WI38 (cell line): ENCODE data around the gene TPSD1.

Experiments
- H3K4me3 ChIP-seq: 2 replicates; pipeline ENCODE4 v1.5.1; 2011; ENCODE audit warnings: low read depth, mild to moderate bottlenecking, control low read depth, low read length
- TF ChIP-seq, protein P1 (sequence below): IDR thresholded peaks from 2 replicates; pipeline ENCODE4 v1.5.1; 2012; ENCODE audit warnings: low read depth, mild to moderate bottlenecking, control low read depth, low read length

The TPSD1 gene

DNA sequence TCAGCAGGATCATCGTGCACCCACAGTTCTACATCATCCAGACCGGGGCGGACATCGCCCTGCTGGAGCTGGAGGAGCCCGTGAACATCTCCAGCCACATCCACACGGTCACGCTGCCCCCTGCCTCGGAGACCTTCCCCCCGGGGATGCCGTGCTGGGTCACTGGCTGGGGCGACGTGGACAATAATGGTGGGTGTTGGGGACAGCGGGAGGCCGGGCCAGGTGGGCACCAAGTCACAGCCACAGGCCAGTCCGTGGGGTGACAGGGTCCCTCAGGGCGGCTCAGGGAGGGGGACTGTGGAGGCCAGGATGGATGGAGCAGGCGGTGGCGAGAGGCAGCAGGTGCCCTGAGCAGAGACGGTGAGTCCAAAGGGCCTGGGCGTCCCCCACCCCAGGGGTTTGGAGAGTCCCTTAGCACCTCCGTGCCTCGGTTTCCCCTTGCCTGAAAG is 1.0 kb downstream of the TPSD1 start:
- TF ChIP-seq, protein P1, sequence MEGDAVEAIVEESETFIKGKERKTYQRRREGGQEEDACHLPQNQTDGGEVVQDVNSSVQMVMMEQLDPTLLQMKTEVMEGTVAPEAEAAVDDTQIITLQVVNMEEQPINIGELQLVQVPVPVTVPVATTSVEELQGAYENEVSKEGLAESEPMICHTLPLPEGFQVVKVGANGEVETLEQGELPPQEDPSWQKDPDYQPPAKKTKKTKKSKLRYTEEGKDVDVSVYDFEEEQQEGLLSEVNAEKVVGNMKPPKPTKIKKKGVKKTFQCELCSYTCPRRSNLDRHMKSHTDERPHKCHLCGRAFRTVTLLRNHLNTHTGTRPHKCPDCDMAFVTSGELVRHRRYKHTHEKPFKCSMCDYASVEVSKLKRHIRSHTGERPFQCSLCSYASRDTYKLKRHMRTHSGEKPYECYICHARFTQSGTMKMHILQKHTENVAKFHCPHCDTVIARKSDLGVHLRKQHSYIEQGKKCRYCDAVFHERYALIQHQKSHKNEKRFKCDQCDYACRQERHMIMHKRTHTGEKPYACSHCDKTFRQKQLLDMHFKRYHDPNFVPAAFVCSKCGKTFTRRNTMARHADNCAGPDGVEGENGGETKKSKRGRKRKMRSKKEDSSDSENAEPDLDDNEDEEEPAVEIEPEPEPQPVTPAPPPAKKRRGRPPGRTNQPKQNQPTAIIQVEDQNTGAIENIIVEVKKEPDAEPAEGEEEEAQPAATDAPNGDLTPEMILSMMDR, result no peak
- H3K4me3 ChIP-seq, result no peak overlapping the region

DNA sequence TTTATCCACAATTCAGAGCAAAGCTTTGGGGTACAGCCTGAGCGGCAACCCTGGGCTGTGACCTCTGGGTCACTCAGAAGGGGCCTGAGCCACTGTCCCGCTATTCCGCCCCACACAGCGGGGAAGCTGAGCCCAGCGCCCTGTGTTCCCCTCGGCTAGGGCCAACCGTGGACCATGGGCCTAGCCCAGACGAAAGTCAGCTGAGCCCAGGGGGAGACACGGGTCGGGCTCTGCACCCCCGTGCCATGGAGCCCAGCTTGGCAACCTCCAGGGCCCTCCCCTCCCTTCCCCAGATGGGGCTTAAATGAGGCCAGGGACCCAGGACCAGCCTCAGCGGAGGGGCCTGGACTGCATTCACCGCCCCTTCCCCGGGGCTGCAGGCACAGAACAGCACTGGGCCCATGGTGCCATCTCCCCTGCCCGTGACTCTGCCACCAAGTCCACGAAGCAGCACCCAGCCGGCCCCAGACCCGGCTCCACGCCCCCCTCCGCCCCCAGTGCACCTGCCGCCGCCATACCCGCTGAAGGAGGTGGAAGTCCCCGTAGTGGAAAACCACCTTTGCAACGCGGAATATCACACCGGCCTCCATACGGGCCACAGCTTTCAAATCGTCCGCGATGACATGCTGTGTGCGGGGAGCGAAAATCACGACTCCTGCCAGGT is 1.8 kb downstream of the TPSD1 start:
- no peak overlapping the region for H3K4me3 ChIP-seq
- TF ChIP-seq, protein P1, result no peak

- TF ChIP-seq, protein P1, result no peak
- H3K4me3 ChIP-seq, result no peak overlapping the region
Measured at GRCh38 chr16:1258225-1258600, 2.3 kb downstream of the TPSD1 start.

DNA sequence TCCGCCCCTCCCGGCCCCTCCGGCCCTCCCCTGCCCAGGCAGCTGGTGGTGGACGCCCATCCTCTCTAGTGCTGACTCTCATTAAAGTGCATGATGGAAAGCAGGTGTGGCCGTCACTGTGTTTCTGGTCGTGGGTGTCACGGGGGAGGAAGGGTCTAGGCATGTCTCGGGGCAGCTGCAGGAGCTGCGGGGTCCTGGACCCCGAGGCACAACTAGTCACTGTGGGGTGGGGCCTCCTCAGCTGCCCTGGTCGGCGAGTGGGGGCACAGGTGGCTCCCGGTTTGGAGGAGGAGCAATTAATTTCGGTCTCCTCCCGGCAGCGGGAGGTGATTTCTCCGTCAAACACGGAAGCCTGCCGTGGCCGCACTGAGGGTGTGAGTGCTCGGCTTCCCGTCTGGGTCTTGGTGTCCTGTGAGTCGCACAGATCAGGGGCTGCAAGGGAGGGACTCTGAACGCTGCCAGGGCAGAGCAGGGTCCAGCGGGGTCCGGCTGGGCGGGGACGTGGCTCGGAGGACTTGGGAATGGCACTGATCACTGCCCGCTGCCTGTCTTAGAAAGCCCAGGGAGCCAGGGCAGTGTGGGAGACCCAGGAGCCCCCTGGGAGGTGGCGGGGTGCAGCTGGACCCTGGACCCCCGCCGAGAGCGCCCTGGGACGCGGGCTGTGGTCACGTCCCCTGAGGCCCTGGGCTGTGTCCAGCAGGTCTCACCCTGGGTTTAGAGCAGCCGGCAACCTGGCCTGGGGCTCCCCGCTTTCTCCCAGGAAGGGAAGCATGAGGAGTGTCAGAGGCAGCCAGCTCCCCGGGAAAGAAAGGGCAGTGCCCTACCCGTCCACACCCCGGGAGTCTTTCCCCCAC is 3.3 kb downstream of the TPSD1 start:
- TF ChIP-seq, protein P1, result no peak
- H3K4me3 ChIP-seq, result no peak overlapping the region

DNA sequence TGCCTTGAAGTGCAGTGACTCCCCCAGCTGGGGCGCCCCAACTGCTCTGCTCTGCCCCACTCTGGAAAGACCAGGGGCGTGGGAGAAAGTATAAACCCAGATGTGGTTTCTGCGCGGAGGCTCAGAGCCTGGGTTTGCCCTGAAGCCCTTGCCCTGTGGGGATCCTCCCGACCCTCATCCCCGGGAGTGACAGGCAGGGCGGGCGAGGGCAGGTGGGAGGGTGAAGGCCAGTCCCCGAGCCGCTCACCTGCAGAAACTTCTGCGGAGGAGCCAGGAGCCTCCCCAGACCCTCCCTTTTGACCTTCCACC is 3.8 kb downstream of the TPSD1 start:
- H3K4me3 ChIP-seq, result no peak overlapping the region
- TF ChIP-seq, protein P1, result no peak

- no peak overlapping the region for H3K4me3 ChIP-seq
- TF ChIP-seq, protein P1, result no peak
Measured at GRCh38 chr16:1260101-1260680, 4.3 kb downstream of the TPSD1 start.
